Measurements from ENCODE around the gene SHISA3. TPM values are rescaled to one million over a fixed set of nuclear protein-coding genes. Genes with fewer than 3 reads are reported as not detected.

SHISA3 gene
- total and polyA plus RNA-seq, 2 of the 13 experiments (the other 11 are each of a cell fraction or from before 2014, with no cell fraction given): not detected

DNA sequence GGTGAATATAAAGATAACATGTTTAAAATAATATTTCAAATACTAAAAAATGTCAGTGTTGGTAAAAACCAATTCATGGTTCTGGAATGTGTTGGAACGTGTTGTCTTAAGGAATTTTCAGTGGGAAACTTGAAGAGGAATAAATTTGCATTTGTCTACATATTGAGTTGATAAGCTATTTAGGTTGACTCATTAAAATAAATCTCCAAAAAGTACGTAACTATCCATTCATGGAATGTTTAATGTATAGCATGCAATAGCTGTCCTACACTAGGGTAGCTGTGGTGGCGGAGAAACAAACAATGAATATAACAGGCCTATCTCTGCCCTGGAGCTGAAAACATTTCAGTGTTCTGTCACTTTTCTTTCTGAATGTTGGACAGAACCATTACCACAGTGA, 20.3 kb downstream of the SHISA3 start:
- Histone ChIP-seq H3K9me3 (ENCODE audit: low read length) (no peaks in the 10 kb centered on the region), H3K9ac (ENCODE audit: insufficient read depth, low read depth, low read length) (no peak overlapping the region), H3K36me3 (replicated peaks in 1 of 2; ENCODE audit: control insufficient read depth in 1 of 2, insufficient read depth in 2 of 2, low read length in 2 of 2) (no peaks in the 10 kb centered on the region), H3K27ac (ENCODE audit: extremely low read length, insufficient read depth, low read length) (no peak overlapping the region), H3K4me1 (ENCODE audit: insufficient read depth, low read length) (no peaks in the 10 kb centered on the region), H3K4me2 (ENCODE audit: low read depth, low read length) (no peak overlapping the region), H2AFZ (ENCODE audit: low read length) (no peak overlapping the region), H4K20me1 (ENCODE audit: insufficient read depth, low read length) (no peaks in the 10 kb centered on the region), H3K27me3 (ENCODE audit: control insufficient read depth in 1 of 2, insufficient read depth in 2 of 2, low read length in 2 of 2) (no peaks in the 10 kb centered on the region), H3K4me3 (replicated peaks in 1 of 3; ENCODE audit: insufficient read depth in 1 of 3, low read depth in 2 of 3, low read length in 3 of 3) (no peak overlapping the region), H3K79me2 (ENCODE audit: insufficient read depth, low read length) (no peaks in the 10 kb centered on the region)
- ChIA-PET POLR2A (no interaction called here), CTCF (ENCODE audit: low intra/inter-chr PET ratio, low total read pairs) (no interaction called here)
- in situ Hi-C loops (cut with HindIII; ENCODE audit: extremely low pct_ligation_motif_present, low pct_unique_long_range_greater_than_20kb) (no loop called here), intact Hi-C loops (cut with micrococcal nuclease; ENCODE audit: unreplicated experiment) (no loop called here)
- no peak for FAIRE-seq
- 84% methylated on average over 3 of the region's 3 CpGs for WGBS (ENCODE audit: low lambda C conversion rate)
- no peak for DNase-seq (ENCODE audit: low spot score)
- no TSS peak for BruUV-seq (replicated peaks)
- TF ChIP-seq ATF7-NPFF (CRISPR knock-in tag; IDR thresholded peaks at IDR 0.05; ENCODE audit: low read depth): no peak
- TF ChIP-seq MNT (IDR thresholded peaks at IDR 0.05): no peak
- TF ChIP-seq, protein P1, sequence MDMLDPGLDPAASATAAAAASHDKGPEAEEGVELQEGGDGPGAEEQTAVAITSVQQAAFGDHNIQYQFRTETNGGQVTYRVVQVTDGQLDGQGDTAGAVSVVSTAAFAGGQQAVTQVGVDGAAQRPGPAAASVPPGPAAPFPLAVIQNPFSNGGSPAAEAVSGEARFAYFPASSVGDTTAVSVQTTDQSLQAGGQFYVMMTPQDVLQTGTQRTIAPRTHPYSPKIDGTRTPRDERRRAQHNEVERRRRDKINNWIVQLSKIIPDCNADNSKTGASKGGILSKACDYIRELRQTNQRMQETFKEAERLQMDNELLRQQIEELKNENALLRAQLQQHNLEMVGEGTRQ (IDR thresholded peaks at IDR 0.05; ENCODE audit: low read depth, low read length): no peak
- TF ChIP-seq, protein P1 (CRISPR knock-in tag; IDR thresholded peaks at IDR 0.05; ENCODE audit: borderline replicate concordance): no peak
- TF ChIP-seq ZNF790 (CRISPR knock-in tag; IDR thresholded peaks at IDR 0.05; ENCODE audit: borderline replicate concordance): no peak
- no peak for TF ChIP-seq CHD4 (IDR thresholded peaks at IDR 0.05; ENCODE audit: borderline replicate concordance, low read length)
- TF ChIP-seq GMEB1 (CRISPR knock-in tag; IDR thresholded peaks at IDR 0.05; ENCODE audit: borderline replicate concordance): no peak
- no peak for TF ChIP-seq ZBTB20 (CRISPR knock-in tag; IDR thresholded peaks at IDR 0.05; ENCODE audit: borderline replicate concordance, low read depth)
- no peak for ATAC-seq

Measured in HepG2 (cell line).